ENCODE results near the gene ANKRD62.

The ANKRD62 gene

DNA sequence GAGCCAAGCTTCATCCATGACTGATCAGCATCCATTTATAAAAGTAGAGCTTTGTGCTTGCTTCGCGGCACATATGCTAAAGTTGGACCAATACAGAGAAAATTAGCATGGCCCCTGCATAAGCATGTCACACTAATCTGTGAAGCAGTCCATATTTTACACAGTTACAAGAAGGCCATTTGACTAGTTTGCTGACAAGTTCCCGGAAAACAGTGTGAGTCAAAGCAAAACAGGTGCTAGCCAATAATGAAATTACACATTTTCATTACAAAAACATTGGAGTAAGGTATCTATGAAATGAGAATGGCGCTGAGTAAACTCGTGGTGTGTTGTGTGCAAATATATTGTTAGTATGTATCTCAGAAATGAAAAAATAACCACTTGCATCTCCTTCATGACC, 4.7 kb downstream of the ANKRD62 start:
- no peak overlapping the region for H3K4me3 ChIP-seq
- TF ChIP-seq, protein P1, sequence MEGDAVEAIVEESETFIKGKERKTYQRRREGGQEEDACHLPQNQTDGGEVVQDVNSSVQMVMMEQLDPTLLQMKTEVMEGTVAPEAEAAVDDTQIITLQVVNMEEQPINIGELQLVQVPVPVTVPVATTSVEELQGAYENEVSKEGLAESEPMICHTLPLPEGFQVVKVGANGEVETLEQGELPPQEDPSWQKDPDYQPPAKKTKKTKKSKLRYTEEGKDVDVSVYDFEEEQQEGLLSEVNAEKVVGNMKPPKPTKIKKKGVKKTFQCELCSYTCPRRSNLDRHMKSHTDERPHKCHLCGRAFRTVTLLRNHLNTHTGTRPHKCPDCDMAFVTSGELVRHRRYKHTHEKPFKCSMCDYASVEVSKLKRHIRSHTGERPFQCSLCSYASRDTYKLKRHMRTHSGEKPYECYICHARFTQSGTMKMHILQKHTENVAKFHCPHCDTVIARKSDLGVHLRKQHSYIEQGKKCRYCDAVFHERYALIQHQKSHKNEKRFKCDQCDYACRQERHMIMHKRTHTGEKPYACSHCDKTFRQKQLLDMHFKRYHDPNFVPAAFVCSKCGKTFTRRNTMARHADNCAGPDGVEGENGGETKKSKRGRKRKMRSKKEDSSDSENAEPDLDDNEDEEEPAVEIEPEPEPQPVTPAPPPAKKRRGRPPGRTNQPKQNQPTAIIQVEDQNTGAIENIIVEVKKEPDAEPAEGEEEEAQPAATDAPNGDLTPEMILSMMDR (IDR thresholded peaks at IDR 0.05) = no peak
- no peaks in the 10 kb centered on the region for H3K9me3 ChIP-seq
- DNase-seq = no peak
- peaks cover 0 to 4% of the 10 kb centered on the region in 2 donors for H3K27me3 ChIP-seq
- no peak overlapping the region for H3K27ac ChIP-seq
- H3K36me3 ChIP-seq = no peaks in the 10 kb centered on the region
- no peaks in the 10 kb centered on the region for H3K4me1 ChIP-seq
- intact Hi-C loops (cut with DNase I; ENCODE audit: low total_unique reads) = no loop called here

DNA sequence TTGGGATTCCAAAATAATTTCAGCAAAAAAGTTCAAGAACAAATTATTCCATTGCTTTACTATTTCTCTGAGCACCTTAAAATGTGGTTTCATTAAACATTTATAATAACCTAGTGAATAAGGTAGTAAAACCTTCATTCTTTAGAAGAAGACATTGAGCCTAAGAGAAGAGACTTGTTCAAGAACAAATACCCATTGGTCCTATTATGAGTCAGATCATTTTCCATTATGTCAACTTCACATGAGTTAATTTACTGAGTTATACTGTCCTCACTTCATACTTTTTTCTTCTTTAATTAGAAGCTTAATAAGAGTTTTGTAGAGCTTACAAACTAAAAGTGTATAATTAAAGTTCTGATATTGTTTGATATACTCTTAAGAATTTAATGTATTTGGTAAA, 5.5 kb downstream of the ANKRD62 start:
- intact Hi-C loops (cut with DNase I; ENCODE audit: low total_unique reads) = no loop called here

DNA sequence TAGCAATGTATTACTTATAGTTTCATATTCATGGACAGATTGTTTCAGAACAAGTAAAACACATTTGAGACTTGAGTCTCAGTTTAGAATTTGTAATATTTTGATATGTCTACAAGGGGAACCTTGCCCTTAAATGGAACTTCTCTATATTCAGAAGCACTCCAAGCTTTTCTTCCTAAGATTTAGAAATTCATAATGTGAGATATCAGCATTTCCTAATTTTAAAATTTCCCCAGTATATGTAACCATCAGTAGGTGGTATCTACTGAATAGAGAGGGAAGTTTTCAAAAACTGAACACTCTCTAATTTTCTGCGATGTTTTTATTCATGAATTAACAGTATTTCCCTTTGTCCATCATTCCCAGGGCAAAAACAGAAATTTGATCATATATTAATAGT, 7.6 kb downstream of the ANKRD62 start:
- no peak overlapping the region for H3K4me3 ChIP-seq
- no peaks in the 10 kb centered on the region for H3K36me3 ChIP-seq
- no peaks in the 10 kb centered on the region for H3K9me3 ChIP-seq
- DNase-seq = no peak
- no peak overlapping the region for H3K27ac ChIP-seq
- intact Hi-C loops (cut with DNase I; ENCODE audit: low total_unique reads) = no loop called here
- H3K27me3 ChIP-seq = no peaks in the 10 kb centered on the region
- H3K4me1 ChIP-seq = no peaks in the 10 kb centered on the region
- TF ChIP-seq, protein P1 (IDR thresholded peaks at IDR 0.05) = no peak

More for the DNA sequence above, 5.5 kb downstream of the ANKRD62 start:
- no peaks in the 10 kb centered on the region for H3K27me3 ChIP-seq
- H3K4me3 ChIP-seq = no peak overlapping the region
- TF ChIP-seq, protein P1 (IDR thresholded peaks at IDR 0.05) = no peak
- no peaks in the 10 kb centered on the region for H3K36me3 ChIP-seq
- H3K9me3 ChIP-seq = no peaks in the 10 kb centered on the region
- DNase-seq = no peak
- no peaks in the 10 kb centered on the region for H3K4me1 ChIP-seq
- H3K27ac ChIP-seq = no peak overlapping the region

DNA sequence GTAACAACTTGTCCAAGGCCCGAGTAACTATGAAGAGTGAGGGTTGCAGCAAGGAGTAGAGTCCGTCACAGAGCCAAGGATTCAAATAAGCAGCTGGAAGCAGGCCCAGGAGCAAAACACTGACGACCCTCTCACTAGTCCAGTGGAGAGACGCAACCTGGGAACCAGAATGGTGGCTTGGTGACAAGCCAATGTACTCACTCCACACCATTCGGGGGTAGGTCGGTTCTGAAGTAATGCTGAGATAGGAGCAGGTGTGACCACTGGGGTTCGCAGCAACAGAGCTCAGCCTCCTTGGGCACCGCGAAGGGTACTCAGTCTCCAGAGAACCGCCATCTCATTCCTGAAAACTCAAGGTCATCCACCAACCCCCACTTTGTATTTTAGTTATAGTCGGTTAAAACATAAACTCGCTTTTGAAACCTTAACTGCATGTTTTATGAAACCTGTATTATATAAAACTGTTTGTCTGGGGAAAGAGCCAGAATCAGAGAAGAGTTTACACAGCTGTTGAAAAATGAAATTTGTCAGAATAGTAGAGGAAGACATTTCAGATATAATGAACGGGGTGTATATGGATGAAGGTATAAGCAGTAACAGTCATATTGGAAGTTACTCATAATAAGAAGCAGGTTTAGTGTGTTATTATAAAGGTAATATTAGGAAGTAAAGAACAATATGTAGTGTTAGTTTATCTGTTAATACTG, 8.6 kb downstream of the ANKRD62 start:
- no peak for DNase-seq
- Histone ChIP-seq H3K4me3 (no peak overlapping the region), H3K27me3 (no peaks in the 10 kb centered on the region), H3K36me3 (no peaks in the 10 kb centered on the region), H3K4me1 (no peaks in the 10 kb centered on the region), H3K27ac (no peak overlapping the region), H3K9me3 (no peaks in the 10 kb centered on the region)
- intact Hi-C loops (cut with DNase I; ENCODE audit: low total_unique reads) = no loop called here
- TF ChIP-seq, protein P1 (IDR thresholded peaks at IDR 0.05) = no peak

DNA sequence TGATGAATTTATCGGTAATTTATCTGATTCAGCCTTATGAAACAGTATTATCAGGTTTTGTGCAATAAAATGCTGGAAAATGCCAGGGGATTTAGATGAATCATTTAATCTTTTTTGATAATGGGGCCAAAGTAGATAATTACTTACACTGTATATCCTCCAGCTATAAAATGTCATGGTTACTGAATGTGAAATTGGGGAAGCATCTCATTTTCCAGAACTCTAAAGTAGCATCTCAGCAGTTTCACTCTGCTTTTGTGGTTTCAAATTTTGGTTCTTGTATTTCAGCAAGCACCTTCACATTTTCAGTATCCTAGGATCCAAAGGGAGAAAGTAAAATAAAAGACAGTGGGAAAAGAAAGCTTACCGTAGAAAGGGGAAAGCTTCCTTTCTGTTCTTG, 12.8 kb downstream of the ANKRD62 start:
- H3K4me3 ChIP-seq = no peak overlapping the region
- H3K27me3 ChIP-seq = no peaks in the 10 kb centered on the region
- TF ChIP-seq, protein P1 (IDR thresholded peaks at IDR 0.05) = no peak
- no peaks in the 10 kb centered on the region for H3K4me1 ChIP-seq
- intact Hi-C loops (cut with DNase I; ENCODE audit: low total_unique reads) = no loop called here
- H3K36me3 ChIP-seq = no peaks in the 10 kb centered on the region
- H3K27ac ChIP-seq = no peak overlapping the region
- DNase-seq = no peak
- H3K9me3 ChIP-seq = no peaks in the 10 kb centered on the region

DNA sequence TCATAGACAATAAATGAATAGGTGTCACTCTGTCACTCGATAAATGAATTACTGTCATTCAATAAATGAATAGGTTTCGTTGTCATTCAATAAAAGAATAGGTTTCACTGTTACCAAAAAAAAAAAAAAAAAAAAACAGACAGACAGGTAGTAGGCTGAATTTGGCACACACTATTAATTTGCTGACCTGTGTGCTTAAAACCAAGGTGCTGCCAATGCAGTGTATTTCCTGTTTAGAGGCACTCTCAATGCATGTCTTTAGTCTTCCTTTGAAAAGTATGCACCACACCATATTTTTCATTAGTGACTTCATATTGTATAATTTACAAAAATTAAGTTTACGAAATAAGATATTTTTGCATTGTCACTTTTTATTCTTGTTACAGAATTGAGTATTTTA, 16.2 kb downstream of the ANKRD62 start:
- Histone ChIP-seq H3K27me3 (no peaks in the 10 kb centered on the region), H3K4me3 (no peak overlapping the region), H3K36me3 (no peaks in the 10 kb centered on the region), H3K9me3 (no peaks in the 10 kb centered on the region), H3K4me1 (no peaks in the 10 kb centered on the region), H3K27ac (no peak overlapping the region)
- DNase-seq = no peak
- intact Hi-C loops (cut with DNase I; ENCODE audit: low total_unique reads) = no loop called here
- TF ChIP-seq, protein P1 (IDR thresholded peaks at IDR 0.05) = no peak

Measured in tibial artery (tissue), 4 donors.